NK-92 (cell line): ENCODE measurements around the gene PICK1.
"Not testable (repeated sequence)": the region's sequence is repeated elsewhere in the genome, so short reads cannot be mapped to it uniquely, and the experiment has no call there.

ENCODE experiments used
- DNase-seq: peaks from one replicate; lab custom pipeline; 2025; ENCODE audit not compliant: unreplicated experiment; lab: John Stamatoyannopoulos, UW

The PICK1 gene

DNA sequence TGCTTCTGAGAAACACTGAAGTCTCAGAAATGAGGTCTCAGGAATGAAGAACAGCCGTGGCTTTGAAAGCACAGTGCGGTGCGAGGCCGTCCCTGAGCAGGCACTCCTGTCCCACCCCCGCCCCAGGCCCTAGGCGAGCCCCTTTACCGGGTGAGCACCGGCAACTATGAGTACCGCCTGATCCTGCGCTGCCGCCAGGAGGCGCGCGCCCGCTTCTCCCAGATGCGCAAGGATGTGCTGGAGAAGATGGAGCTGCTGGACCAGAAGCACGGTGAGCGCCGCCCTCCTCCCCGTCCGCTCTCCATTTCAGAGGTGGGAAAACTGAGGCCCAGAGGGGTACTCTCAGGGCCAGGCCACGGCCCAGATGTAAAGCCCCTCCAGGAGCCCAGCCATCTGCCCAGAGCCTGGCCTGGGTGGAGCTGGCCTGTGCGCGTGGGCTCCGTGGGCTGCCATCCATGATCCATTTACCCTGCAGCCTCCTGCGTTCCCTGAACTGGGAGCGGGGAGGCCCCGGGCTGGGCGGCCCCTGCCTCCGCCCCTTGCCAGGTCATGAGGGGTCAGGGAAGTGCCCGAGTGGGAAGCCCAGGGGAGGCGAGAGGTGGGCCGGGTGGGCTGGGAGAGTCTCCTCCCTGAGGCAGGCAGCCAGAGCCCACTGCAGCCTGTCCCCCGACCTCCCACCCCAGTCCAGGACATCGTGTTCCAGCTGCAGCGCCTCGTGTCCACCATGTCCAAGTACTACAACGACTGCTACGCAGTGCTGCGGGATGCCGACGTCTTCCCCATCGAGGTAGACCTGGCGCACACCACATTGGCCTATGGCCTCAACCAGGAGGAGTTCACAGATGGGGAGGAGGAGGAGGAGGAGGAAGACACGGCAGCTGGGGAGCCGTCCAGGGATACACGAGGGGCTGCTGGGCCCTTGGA lies 17.2 kb downstream of the PICK1 start:
- DNase-seq, result no peak

DNA sequence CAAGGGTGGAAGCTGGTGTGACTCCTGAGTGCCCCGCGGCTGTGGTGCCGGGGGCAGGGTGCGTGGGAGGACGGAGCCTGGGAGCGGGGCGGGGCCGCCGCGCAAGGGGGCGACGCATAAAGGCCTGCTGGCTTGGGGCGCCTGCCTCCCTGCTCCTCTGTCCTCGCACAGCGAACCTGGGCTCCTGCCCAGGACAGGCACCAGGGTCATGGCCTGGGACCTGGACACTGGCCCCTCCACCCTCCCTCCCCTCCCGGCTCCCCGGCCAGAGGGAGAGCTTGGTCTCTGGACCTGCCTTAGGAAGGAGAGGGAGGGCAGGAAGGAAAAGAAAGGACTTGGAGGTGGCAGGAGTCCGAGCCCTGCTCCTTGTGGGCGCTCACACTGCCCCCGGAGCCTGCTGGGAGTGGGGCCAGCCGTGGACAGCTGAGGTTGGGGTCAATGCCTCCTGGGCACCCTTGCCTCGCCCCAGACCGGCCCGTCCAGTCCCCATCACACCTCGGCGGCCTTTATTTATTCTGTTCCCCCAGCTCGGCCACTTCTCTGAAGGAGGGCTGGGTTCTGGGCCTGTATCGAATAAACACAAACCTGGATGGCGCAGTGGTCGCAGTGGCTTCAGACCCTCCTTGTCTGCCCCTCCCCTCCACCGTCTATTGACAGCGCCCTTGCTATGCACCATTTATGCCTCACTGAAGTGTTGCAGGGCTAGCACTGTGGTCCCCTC lies 18.1 kb downstream of the PICK1 start:
- no peak for DNase-seq

DNA sequence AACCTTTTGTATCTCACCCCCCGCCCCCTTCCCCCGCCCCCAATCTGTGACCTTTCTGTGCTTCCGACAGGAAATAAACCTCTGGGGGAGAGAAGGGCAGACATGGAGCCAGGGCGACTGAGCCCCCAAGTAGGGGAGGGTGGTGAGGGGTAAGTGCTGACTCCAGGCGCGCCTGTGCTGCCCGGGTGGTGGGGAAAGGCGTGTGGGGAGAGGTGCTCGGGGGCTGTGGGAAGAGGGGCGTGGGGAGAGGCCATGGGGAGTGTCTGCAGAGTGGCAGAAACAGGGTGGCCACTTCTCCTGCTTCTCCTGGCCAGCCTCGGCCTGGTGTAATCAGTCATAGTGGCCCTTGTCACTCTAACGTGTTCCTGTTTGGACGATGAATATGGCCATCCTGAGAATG lies 18.8 kb downstream of the PICK1 start:
- no peak for DNase-seq

DNA sequence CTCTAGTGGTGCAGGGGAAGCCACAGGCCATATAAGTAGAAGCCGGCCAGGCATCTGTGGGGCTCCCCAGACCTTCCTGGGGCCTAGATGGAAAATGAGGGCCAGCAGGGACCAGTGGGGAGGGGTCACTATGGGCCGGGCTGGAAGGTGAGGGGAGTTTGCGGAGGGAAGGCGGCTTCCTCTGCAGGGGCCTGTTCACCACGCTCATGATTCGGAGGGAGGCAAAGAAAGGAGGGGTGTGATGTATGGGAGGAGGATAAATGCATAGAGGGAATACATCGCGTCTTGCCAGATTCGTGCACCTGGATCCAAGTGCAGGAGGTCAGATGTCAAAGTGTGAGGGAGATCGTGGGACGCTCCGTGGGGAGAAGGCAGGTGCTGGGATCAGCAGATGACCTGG lies 19.9 kb downstream of the PICK1 start:
- no peak for DNase-seq

DNA sequence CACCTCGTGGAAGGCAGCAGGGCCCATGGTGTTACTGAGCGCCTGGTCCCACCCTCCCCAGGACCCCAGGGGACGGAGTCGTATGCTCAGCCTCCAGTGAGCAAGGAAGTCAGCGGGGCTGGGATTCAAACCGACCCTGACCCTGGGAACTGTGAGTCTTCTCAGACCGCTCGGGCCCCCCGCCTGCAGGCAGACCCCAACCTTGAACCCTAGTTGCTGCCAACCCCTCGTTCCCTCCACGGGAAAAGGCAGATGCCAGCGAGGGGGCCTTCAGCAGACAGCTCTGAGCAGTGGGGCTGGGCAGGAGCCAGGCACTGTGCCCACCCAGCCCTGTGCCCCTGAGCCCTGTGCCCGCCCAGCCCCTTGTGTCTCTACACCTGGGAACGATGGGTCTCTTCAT lies 20.4 kb downstream of the PICK1 start:
- DNase-seq, result no peak

DNA sequence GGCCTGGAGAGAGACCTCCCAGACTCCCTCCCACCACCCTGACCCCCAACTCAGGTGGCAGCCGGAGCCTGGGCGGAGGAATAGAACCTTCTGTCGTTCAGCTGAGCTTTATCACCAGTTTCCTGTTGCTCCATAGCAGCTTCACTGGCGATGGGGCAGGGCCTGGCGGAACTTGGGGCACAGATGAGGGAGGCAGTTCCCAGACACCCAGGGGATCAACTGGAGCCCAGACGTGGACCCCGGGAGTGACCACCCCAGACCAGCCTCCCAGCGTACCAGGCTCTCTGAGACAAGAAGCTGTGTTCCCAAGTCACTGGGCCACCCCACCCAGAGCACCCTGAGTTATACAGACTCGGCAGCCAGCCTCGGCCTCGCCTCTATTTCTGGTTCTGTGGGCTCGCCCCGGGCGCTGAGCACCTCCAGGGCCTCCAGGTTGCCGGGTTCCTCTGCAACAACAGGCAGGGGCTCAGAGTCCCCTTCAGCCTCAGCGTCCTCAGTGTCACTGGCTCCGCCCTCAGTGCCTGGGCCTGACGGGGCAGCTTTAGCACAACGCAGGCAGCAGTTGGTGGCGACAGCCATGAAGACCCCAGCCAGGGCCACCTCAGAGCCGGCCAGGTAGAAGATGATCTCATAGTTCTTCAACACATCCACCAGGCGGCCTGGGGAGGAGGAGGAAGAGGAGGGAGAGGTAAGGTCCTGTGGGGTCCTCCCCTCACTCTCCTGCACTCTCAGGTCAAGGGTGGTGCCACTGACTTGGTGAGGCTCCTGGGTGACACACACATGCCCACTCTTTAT lies 21.0 kb downstream of the PICK1 start:
- no peak for DNase-seq

DNA sequence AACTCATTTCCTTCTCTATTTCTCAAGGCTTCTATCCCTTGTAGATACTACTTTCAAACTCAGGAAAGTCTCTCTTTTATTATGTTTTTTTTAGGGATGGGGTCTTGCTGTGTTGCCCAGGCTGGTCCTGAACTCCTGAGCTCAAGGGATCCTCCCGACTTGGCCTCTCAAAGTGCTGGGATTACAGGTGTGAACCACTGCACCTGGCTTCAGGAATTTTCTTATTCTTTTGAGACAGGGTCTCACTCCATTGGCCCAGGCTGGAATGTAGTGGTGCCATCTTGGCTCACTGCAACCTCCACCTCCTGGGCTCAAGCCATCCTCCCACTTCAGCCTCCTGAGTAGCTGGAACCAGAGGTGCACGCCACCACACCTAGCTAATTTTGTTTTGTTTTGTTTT lies 22.0 kb downstream of the PICK1 start:
- not testable (repeated sequence) for DNase-seq

DNA sequence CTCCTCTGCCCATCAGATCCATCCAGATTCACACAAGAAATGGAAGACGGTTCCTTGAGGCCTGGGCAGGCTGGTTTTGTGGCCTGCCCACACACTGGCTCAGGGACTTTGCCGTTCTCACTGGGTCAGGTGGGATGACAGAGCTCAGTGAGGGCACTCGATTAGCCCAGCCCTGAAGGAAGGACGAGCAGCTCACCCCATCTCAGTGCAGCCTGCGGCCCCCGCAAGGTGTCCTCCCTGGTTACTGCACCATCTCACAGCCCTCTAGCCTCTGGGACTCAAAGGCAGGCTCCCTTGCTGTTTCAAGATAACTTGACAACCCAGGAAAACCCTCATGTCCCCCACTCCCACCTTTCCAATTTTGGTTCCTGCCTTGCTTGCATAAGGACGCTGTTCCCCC lies 22.6 kb downstream of the PICK1 start:
- DNase-seq, result no peak

DNA sequence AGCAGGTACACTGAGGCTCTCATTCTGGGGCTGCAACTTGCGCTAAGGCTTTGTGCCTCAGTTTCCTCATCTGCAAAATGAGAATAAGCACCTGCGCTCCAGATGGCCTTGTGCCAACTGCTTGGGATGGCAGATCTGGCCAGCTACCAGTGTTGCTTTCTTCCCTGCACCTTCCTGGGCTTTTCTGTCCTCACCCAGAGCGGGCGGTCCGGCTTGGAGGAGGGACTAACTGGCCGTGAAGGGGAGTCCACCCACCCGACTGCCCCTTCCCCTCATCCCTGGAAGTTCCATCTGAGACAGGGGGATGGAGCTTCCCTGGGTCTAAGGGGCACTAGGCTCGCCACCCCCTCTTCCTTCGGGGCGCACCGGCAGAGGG lies 23.3 kb downstream of the PICK1 start:
- no peak for DNase-seq

DNA sequence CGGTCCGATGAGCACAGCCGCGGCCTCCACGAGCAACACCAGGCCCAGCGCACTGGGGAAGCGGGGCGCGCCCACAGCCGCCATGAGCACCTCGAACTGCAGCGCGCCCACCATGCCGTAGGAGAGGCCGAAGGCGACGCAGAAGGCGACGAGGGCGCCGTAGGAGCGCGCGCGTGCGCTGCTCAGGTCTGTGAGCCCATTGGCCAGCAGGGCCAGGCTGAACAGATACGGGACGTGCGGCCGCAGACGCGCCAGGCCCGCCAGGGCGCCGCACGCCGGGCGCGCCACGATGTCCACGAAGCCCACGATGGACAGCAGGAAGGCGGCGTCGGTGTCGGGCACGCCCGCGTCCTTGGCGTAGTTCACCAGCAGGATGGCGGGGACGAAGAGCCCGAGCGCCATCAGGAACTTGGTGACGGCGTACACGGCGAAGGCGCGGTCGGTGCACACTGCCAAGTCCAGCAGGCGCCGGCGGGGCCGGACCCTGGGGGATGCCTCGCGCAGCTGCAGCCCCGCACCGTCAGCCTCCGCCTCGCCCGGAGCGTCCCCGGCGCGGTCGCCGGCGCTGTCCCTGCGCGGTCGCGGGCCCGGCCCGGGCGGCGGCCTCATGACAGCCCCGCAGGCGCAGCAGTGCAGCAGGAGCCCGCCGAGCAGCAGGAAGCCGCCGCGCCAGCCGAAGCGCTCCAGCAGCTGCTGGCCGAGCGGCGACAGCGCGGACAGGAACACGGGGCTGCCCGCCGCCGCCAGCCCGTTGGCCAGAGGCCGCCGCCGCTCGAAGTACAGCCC lies 23.8 kb downstream of the PICK1 start:
- DNase-seq, result no peak

DNA sequence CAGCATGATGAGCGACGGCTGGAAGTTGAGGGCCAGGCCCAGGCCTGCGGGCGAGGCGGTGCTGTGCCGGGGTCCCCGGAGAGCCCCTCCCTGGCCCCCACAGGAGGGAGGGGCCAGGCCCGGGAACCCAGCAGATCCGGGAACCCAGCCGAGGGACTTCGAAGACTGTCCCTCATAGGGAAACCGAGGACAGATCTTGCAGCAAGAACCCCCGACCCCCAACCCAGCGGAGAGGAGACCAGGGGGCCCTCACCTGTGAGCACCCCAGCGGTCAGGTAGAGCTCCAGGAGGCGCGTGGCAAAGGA lies 24.4 kb downstream of the PICK1 start:
- DNase-seq, result no peak

DNA sequence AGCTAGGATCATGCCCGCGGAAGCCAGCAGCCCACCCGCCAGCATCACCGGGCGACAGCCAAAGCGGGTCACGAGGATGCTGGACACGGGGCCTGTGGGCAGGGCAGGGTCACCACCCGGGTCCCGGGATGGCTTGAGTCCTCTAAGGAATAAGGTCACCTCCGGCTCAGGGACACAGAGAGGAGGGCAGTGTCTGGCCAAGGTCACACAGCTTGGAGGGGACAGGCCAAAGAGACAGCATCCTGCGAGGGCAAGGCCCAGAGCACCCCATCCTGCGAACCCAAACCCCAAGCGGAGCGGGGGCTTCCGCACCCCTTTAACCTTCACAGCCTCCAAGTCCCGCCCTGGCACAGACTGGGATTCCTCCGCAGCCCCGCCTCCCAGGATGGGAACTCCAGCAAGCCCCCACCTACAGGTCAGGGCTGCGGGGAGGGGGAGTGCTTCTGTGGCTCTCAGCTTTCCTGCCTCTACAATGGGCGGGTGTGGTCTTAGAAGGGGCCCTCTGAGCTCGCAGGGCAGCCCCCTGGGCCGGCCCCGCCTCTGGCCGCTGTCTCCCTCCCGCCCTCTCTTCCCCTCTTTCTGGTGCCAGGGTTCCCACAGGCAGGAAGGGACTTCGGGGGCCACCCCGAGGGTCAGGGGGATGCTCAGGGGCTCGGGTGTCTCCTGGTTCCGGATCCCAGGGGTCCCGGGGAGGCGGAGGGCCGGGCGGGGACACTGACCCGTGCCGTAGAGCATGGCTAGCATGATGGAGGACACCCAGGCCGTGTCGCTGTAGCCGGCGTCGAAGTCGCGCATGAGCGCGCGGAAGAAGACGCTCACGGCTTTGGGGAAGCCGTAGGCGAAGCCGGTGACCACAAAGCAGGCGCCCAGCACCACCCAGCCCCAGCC lies 25.0 kb downstream of the PICK1 start:
- DNase-seq, result no peak

DNA sequence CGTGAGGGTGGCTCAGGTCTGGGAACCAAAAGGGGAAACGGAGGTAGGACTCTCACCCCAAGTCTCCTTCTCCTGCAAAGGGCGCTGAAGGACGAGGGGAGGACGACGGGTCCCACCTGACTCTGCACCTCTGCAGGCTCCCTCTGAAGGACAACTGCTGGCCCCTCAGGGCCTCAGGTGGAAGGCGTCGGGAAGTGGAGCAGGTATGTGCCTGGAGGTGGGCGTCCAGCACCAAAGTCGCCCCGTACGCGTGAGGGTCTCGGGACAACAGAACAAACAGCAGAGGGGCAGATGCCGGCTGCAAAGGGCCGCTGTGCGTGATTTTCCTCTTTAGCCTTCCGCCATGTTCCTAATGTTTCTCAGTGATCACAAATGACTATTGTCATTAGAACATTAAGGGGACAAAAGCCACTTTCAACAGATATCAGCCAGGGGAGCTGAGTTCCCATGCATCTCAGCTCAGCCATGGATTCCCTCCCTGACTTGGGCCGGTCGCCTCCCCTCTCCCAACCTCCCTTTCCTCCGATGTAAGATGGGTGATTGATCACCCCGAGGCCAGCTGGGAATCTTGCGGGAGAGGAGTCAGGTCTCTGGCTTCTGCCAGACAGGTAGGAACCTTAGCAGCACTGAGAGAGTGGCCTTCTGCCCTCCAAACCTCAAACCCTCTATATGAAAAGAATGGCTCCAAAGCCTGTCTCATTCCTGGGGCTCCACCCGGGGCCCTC lies 25.9 kb downstream of the PICK1 start:
- no peak for DNase-seq

DNA sequence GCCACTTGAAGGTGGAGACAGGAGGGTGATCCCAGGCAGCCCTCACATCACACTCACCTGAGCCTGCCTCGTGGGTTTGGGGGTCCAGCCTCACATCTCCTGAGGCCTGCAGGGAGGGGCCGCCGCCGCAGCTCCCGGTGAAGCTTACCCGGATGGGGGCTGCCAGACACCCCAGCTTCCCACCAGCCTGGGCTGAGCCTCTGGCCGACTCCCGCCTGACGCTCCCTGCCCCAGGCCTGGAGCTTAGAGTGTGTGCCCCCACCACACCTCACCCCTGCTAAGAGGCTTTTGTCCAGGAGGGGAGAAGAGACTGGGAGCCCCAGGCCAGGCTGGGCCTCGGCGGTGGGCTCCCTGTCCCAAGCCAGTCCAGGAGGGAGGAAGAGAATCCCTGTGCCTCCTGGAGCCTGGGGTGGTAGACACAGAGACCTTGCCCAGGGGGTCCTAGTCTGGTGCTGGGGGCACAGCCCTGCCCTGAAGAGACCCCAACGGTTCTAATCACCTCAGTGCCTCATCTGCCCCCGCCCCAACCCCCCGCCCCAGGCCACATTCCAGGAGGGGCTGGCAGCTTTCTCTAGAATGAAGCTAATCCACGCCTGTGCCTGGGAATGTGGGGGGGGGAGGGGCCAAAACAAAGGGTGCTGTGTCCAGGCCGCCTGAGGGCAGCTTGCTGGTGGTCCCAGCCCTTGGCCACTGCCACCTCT lies 26.9 kb downstream of the PICK1 start, which contains the start of gene SLC16A8:
TSS of gene SLC16A8 (minus strand) at position 254 of the 701 bp plus-strand sequence. CDS start 1,311 bp downstream, outside the sequence.
- DNase-seq, result no peak

DNA sequence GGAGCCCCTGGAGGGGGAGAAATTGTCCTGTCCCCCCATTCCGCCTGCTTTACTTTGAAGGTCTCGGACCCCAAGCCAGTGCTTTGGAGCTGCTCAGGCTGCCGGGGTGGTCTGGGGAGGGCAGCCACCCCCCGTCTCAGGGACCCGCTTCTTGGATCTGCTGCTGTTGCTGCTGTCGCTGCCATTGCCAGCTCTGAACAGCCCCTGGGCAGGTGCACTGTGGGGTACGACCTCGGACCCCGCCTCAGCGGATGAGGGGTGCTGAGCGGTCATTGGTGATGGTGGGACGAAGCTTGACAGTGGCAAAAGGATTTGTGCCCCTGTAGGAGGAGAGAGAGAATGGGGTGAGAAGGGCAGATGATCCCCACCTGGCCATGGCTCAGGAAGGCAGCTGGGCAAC lies 27.9 kb downstream of the PICK1 start:
- no peak for DNase-seq

DNA sequence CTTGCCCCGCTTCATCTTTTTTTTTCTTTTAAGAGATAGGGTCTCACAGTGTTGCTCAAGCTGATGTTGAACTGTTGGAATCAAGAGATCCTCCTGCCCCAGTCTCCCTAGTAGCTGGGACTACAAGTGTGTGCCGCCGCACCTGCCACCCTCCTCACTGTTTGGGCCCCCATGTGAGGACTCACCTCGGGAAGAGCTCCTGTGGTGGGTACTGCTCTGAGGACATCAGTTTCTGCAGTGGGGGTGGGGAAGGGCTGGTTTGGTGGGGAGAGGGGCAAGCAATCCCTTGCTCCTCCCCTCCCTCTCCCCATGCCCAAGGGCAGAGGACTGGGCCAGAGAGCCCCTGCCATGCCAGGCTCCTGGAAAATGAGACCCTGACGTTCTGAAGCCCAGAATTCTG lies 28.3 kb downstream of the PICK1 start:
- DNase-seq, result no peak

DNA sequence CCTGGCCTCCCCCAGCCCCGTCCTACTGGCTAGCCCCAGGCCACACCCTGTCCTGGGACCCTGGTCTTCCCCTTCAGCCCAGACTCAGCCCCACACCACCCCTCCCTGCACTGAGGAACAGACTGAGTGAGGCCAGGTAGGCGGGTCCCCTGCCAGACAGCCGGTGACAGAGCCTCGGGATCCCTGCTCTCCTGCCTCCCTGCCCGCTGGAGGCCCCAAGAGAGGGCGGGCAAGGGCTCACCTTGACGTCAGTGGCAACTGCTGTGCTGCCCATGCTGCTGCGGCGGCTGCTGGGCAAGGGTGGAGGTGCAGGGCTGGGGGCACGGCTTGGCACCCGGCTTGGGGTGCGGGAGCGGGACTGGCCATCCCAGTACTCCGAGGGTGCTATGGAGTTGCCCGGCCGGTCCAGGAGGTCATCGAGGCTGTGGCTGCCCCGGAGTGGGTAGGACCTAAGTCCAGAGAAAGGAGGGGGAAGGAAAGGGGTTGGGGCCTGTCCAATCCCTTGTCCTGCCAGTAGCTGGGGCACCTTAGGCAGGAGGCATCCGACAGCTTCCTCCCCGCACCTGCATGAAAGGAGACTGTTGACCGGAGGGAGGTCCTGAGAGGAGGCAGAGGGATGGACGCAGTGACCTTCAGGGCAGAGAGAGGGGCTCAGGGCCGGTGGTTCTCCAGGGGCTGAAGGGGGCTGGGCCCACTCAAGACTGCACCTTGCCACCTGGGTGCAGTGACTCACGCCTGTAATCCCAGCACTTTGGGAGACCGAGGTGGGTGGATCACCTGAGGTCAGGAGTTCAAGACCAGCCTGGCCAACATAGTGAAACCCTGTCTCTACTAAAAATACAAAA lies 29.0 kb downstream of the PICK1 start:
- no peak for DNase-seq

DNA sequence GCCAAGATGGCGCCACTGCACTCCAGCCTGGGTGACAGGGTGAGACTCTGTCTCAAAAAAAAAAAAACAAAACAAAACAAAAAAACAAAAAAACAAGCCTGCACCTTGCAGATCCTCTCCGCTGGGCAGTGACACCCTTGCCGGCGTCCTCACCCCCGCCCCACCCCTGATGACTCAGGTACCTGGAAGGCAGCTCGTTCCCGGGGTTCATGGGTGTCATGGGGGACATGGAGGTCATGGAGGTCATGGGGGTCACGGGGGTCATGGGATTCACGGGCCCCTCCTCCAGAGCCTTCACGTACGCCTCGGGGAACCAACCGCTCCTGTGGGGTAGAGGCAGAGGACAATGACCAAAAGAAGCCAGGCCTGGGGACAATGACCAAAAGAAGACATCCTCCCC lies 29.7 kb downstream of the PICK1 start:
- no peak for DNase-seq
